Measurements from ENCODE around the gene PLEKHO2.

DNA sequence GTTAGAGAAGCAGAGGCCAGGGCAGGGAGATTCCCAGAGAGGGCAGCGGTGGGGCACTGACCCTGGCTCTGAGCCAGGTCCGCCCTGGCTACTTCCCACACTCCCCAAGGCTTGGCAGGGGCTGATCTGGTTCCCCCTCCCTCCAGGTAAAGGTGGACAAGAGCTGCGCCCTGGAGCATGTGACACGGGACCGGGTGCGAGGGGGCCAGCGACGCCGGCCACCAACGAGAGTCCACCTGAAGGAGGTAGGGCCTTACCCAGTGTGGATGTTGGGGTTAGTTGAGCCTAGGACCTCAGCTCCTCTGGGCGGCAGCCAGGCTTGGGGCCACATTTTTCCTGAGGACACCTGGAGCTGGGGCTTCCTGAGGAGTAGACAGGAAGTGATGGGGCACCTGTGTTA lies 19.6 kb downstream of the PLEKHO2 start:
- TF ChIP-seq GABPA (IDR thresholded peaks at IDR 0.05; ENCODE audit: low read depth): no peak
- TF ChIP-seq CTCF (IDR thresholded peaks at IDR 0.05; ENCODE audit: insufficient read depth, low read length): no peak
- TF ChIP-seq, protein P1, sequence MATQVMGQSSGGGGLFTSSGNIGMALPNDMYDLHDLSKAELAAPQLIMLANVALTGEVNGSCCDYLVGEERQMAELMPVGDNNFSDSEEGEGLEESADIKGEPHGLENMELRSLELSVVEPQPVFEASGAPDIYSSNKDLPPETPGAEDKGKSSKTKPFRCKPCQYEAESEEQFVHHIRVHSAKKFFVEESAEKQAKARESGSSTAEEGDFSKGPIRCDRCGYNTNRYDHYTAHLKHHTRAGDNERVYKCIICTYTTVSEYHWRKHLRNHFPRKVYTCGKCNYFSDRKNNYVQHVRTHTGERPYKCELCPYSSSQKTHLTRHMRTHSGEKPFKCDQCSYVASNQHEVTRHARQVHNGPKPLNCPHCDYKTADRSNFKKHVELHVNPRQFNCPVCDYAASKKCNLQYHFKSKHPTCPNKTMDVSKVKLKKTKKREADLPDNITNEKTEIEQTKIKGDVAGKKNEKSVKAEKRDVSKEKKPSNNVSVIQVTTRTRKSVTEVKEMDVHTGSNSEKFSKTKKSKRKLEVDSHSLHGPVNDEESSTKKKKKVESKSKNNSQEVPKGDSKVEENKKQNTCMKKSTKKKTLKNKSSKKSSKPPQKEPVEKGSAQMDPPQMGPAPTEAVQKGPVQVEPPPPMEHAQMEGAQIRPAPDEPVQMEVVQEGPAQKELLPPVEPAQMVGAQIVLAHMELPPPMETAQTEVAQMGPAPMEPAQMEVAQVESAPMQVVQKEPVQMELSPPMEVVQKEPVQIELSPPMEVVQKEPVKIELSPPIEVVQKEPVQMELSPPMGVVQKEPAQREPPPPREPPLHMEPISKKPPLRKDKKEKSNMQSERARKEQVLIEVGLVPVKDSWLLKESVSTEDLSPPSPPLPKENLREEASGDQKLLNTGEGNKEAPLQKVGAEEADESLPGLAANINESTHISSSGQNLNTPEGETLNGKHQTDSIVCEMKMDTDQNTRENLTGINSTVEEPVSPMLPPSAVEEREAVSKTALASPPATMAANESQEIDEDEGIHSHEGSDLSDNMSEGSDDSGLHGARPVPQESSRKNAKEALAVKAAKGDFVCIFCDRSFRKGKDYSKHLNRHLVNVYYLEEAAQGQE (IDR thresholded peaks at IDR 0.05; ENCODE audit: insufficient replicate concordance, low read depth): no peak
